Upper lobe of left lung (tissue), 4 donors: ENCODE data around the gene MSI2.

Source experiments
- EP300 ChIP-seq, 4 donors: sonication (generic); formaldehyde crosslinking; IDR thresholded peaks; one replicate each; pipeline ENCODE4 v1.5.1; 2017; ENCODE audit warnings: antibody characterized with exemption in 4 of 4, control low read depth in 2 of 4
- POLR2A ChIP-seq, 4 donors: fragments of 450-650 bp; IDR thresholded peaks; one replicate each; pipeline ENCODE4 v1.5.1; 2016 to 2017; ENCODE audit warnings: antibody characterized with exemption in 4 of 4, mild to moderate bottlenecking in 2 of 4
- TF ChIP-seq, protein P1 (sequence below), 6 experiments: fragments of 450-650 bp in 4 of 6; fragments of 200-600 bp in 2 of 6; sonication (generic) in 2 of 6; IDR thresholded peaks; one replicate each; pipeline ENCODE4 v1.5.1; 2016 to 2019; ENCODE audit warnings: antibody characterized with exemption in 6 of 6

DNA sequence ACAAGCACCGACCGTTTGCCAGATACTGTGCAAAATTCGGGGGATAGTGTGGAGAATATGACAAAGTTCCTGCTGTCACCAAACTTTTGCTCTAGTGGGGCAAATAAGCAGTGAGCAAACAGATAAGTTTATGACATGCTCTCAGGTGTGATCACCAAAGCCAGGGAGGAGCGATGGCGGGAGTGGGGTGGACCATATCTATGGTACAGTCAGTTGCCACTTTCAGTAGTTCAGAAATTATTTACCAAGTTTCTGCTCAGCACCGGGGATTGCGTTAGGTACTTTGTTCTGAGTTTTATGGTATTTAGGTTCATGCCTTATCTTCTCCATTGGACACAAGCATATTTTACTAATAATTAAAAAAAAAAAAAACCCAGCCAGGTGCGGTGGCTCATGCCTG is 11.9 kb downstream of the MSI2 start:
- TF ChIP-seq, protein P1, sequence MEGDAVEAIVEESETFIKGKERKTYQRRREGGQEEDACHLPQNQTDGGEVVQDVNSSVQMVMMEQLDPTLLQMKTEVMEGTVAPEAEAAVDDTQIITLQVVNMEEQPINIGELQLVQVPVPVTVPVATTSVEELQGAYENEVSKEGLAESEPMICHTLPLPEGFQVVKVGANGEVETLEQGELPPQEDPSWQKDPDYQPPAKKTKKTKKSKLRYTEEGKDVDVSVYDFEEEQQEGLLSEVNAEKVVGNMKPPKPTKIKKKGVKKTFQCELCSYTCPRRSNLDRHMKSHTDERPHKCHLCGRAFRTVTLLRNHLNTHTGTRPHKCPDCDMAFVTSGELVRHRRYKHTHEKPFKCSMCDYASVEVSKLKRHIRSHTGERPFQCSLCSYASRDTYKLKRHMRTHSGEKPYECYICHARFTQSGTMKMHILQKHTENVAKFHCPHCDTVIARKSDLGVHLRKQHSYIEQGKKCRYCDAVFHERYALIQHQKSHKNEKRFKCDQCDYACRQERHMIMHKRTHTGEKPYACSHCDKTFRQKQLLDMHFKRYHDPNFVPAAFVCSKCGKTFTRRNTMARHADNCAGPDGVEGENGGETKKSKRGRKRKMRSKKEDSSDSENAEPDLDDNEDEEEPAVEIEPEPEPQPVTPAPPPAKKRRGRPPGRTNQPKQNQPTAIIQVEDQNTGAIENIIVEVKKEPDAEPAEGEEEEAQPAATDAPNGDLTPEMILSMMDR (IDR thresholded peaks at IDR 0.05), result no peak
- TF ChIP-seq POLR2A (IDR thresholded peaks at IDR 0.05) (no peak), EP300 (IDR thresholded peaks at IDR 0.05) (no peak)
